Natural killer cell (primary cell): Measurements from ENCODE around the gene ZPBP. TPM values are rescaled to one million over a fixed set of nuclear protein-coding genes. Genes with fewer than 3 reads are reported as not detected.

ENCODE experiments used
- ATAC-seq, 3 donors: fragments of 150-1000 bp in 2 of 3; fragments of 200-7000 bp in 1 of 3; cut with Tn5 transposase; 1 replicate in 1 of 3; 2 replicates in 2 of 3; pipeline ENCODE4 v1.10.0; 2021; ENCODE audit warnings: mild to moderate bottlenecking in 2 of 3, moderate library complexity in 2 of 3
- DNase-seq, 2 donors: peaks; one replicate each; pipeline versions ENCODE4 v3.0.0 to v3.0.0-alpha.2; 2013 to 2021; ENCODE audit warnings: mixed read lengths in 1 of 2
- H3K27ac ChIP-seq: one replicate; pipeline ENCODE4 v1.5.1; 2013; ENCODE audit warnings: mild to moderate bottlenecking, low read length
- H3K27me3 ChIP-seq: one replicate; pipeline ENCODE4 v1.6.1; 2013; ENCODE audit warnings: low read length; ENCODE audit not compliant: control insufficient read depth, insufficient read depth
- H3K36me3 ChIP-seq: one replicate; pipeline ENCODE4 v1.6.1; 2013; ENCODE audit warnings: low read length; ENCODE audit not compliant: control insufficient read depth, insufficient read depth
- H3K4me1 ChIP-seq: one replicate; pipeline ENCODE4 v1.6.1; 2013; ENCODE audit warnings: low read length; ENCODE audit not compliant: control insufficient read depth, insufficient read depth
- H3K4me3 ChIP-seq: one replicate; pipeline ENCODE4 v1.5.1; 2013; ENCODE audit warnings: low read length
- H3K9me3 ChIP-seq: one replicate; pipeline ENCODE4 v1.6.1; 2013; ENCODE audit warnings: low read length; ENCODE audit not compliant: control insufficient read depth, insufficient read depth
- H3K27ac Mint-ChIP-seq, 2 donors: one replicate each; pipeline ENCODE4 v1.8.0; 2022; ENCODE audit warnings: mild to moderate bottlenecking in 2 of 2, mixed read lengths in 2 of 2, moderate library complexity in 1 of 2
- H3K27me3 Mint-ChIP-seq, 2 donors: one replicate each; pipeline ENCODE4 v1.8.0; 2022; ENCODE audit warnings: low read depth in 2 of 2, mixed read lengths in 2 of 2
- H3K36me3 Mint-ChIP-seq: one replicate; pipeline ENCODE4 v1.8.0; 2022; ENCODE audit warnings: mixed read lengths
- H3K4me1 Mint-ChIP-seq, 2 donors: one replicate each; pipeline ENCODE4 v1.8.0; 2022; ENCODE audit warnings: mixed read lengths in 2 of 2
- H3K4me3 Mint-ChIP-seq: one replicate; pipeline ENCODE4 v1.8.0; 2022; ENCODE audit warnings: mild to moderate bottlenecking, moderate library complexity, mixed read lengths
- H3K9me3 Mint-ChIP-seq, 2 donors: one replicate each; pipeline ENCODE4 v1.8.0; 2022; ENCODE audit warnings: mixed read lengths in 2 of 2
- WGBS: methylation state at CpG from one replicate; pipeline ENCODE4 v1.1.7; 2013; ENCODE audit warnings: missing lambda C conversion rate; ENCODE audit not compliant: insufficient coverage; 5-methylcytosine and 5-hydroxymethylcytosine counted together
- intact Hi-C: fragments of 100-400 bp; cut with micrococcal nuclease; formaldehyde crosslinking; loops from one replicate; pipeline ENCODE4 v1.14.2; 2022
- total RNA-seq, 4 donors: library from RNA; stranded (reverse); fragments of 120-200 nt in 1 of 4; gene quantifications; one replicate each; pipeline versions ENCODE4 v1.2.3 to v1.2.4, GENCODE V29; 2013 to 2022
- TF ChIP-seq, protein P1 (sequence below): fragments of 200-600 bp; IDR thresholded peaks from one replicate; pipeline ENCODE4 v1.8.0; 2022; ENCODE audit warnings: antibody characterized with exemption

Gene ZPBP
- total RNA-seq, 3 donors from 2014 or later (not counting 1 experiment from before 2014, with no cell fraction given): not detected

DNA sequence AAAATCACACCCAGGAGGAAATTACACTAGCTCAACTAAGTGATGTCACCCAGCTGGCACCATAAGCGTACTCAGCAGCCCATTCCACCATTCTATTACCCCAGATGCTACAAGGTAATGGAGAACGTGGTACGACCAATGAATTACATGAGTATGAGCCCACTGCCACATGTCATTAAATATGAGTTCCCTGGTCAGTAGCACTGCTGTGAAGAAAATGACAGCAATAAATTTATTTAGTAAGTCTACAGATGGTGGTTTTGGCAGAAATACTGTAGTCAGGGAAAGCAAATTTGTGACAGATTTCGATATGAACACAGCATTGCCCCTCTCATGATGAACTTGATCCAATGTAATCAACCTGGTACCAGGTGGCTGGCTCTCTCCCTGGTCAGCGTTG lies 165.4 kb downstream of the ZPBP start:
- WGBS: 82% methylated on average over 5 of the region's 5 CpGs
- H3K9me3 Mint-ChIP-seq: peaks cover 5 to 8% of the 10 kb centered on the region in 2 donors
- intact Hi-C loops: no loop called here

DNA sequence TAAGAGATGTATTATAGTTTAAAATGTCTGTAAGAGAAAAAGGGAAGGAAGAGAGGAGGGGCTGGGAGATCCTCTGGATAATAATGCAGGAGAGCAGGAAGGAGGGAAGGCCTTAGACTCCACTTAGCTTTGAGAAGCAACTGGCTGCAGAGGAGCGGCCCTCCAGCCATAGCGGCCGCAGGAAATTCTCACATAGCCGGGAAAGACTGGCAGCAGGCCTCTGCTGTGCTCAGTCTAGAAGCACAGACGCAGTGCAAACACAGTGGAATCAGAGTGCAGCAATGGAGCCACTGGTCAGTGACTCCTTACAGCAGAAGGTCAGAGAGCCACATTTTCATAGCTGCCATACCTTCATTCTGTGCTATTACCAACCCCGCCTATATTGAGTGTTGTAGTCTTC lies 166.3 kb downstream of the ZPBP start:
- H3K4me1 Mint-ChIP-seq: no peaks in the 10 kb centered on the region
- TF ChIP-seq, protein P1, sequence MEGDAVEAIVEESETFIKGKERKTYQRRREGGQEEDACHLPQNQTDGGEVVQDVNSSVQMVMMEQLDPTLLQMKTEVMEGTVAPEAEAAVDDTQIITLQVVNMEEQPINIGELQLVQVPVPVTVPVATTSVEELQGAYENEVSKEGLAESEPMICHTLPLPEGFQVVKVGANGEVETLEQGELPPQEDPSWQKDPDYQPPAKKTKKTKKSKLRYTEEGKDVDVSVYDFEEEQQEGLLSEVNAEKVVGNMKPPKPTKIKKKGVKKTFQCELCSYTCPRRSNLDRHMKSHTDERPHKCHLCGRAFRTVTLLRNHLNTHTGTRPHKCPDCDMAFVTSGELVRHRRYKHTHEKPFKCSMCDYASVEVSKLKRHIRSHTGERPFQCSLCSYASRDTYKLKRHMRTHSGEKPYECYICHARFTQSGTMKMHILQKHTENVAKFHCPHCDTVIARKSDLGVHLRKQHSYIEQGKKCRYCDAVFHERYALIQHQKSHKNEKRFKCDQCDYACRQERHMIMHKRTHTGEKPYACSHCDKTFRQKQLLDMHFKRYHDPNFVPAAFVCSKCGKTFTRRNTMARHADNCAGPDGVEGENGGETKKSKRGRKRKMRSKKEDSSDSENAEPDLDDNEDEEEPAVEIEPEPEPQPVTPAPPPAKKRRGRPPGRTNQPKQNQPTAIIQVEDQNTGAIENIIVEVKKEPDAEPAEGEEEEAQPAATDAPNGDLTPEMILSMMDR: no peak
- 83% methylated on average over 6 of the region's 6 CpGs for WGBS
- intact Hi-C loops: no loop called here
- H3K36me3 ChIP-seq: no peaks in the 10 kb centered on the region
- H3K9me3 Mint-ChIP-seq: peaks cover 5 to 8% of the 10 kb centered on the region in 2 donors
- H3K27me3 Mint-ChIP-seq: no peaks in the 10 kb centered on the region
- peaks cover 8% of the 10 kb centered on the region for H3K36me3 Mint-ChIP-seq
- peaks cover 5% of the 10 kb centered on the region for H3K9me3 ChIP-seq
- DNase-seq (no peak), ATAC-seq (no peak)
- H3K27ac ChIP-seq: no peak overlapping the region
- no peak overlapping the region for H3K4me3 ChIP-seq
- H3K27me3 ChIP-seq: no peaks in the 10 kb centered on the region
- no peak overlapping the region for H3K27ac Mint-ChIP-seq
- H3K4me1 ChIP-seq: no peaks in the 10 kb centered on the region
- no peak overlapping the region for H3K4me3 Mint-ChIP-seq

More for the DNA sequence above, 165.4 kb downstream of the ZPBP start:
- Mint-ChIP-seq H3K27ac (no peak overlapping the region), H3K4me3 (no peak overlapping the region), H3K27me3 (no peaks in the 10 kb centered on the region), H3K36me3 (peaks cover 8% of the 10 kb centered on the region), H3K4me1 (no peaks in the 10 kb centered on the region)
- peaks cover 5% of the 10 kb centered on the region for H3K9me3 ChIP-seq
- no peak overlapping the region for H3K27ac ChIP-seq
- ATAC-seq: no peak
- H3K36me3 ChIP-seq: no peaks in the 10 kb centered on the region
- DNase-seq: no peak
- no peaks in the 10 kb centered on the region for H3K27me3 ChIP-seq
- TF ChIP-seq, protein P1: no peak
- H3K4me1 ChIP-seq: no peaks in the 10 kb centered on the region
- H3K4me3 ChIP-seq: no peak overlapping the region

DNA sequence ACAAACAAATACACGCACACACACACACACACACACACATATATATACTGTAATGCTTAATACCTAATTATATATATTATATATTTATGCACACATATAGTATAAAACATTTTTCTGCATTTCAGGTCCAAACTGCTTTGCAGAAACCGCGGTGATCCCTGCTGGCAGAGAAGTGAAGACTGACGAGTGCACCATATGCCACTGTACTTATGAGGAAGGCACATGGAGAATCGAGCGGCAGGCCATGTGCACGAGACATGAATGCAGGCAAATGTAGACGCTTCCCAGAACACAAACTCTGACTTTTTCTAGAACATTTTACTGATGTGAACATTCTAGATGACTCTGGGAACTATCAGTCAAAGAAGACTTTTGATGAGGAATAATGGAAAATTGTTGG lies 181.1 kb downstream of the ZPBP start:
- H3K4me3 Mint-ChIP-seq: no peak overlapping the region
- WGBS: 92% methylated on average over 7 of the region's 8 CpGs
- no peak overlapping the region for H3K27ac Mint-ChIP-seq
- Histone ChIP-seq H3K9me3 (no peaks in the 10 kb centered on the region), H3K27ac (no peak overlapping the region), H3K27me3 (no peaks in the 10 kb centered on the region), H3K36me3 (no peaks in the 10 kb centered on the region), H3K4me1 (no peaks in the 10 kb centered on the region), H3K4me3 (no peak overlapping the region)
- H3K4me1 Mint-ChIP-seq: no peaks in the 10 kb centered on the region
- ATAC-seq: no peak
- H3K27me3 Mint-ChIP-seq: no peaks in the 10 kb centered on the region
- H3K36me3 Mint-ChIP-seq: no peaks in the 10 kb centered on the region
- no peak for DNase-seq
- intact Hi-C loops: no loop called here
- TF ChIP-seq, protein P1: no peak
- peaks cover 0 to 4% of the 10 kb centered on the region in 2 donors for H3K9me3 Mint-ChIP-seq

DNA sequence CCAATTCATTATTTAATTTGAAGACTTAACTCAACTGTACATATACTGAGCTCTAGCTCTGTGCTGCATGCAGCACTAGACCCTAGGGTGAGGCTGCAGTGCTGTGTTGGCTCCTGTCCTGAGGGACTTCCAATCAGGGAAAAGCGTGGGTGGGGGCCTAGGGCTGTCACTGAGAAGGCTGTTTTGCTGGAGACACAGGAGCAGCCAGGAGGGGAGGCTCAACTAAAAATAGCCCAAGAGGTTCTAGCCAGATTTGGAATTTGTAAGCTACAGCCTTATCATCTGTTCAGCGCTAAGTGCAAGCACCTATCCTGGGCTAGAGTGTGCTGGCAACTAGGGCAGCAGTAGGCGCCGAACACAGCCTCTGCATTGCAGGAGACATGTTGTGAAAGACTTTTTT lies 198.5 kb downstream of the ZPBP start:
- ATAC-seq (no peak), DNase-seq (no peak)
- no peaks in the 10 kb centered on the region for H3K4me1 Mint-ChIP-seq
- Histone ChIP-seq H3K4me1 (no peaks in the 10 kb centered on the region), H3K36me3 (no peaks in the 10 kb centered on the region), H3K27ac (no peak overlapping the region), H3K4me3 (no peak overlapping the region), H3K9me3 (no peaks in the 10 kb centered on the region), H3K27me3 (no peaks in the 10 kb centered on the region)
- H3K27me3 Mint-ChIP-seq: no peaks in the 10 kb centered on the region
- 91% methylated on average over 4 of the region's 4 CpGs for WGBS
- no peak overlapping the region for H3K27ac Mint-ChIP-seq
- intact Hi-C loops: no loop called here
- no peak overlapping the region for H3K4me3 Mint-ChIP-seq
- TF ChIP-seq, protein P1: no peak
- H3K9me3 Mint-ChIP-seq: peaks cover 0 to 2% of the 10 kb centered on the region in 2 donors
- no peaks in the 10 kb centered on the region for H3K36me3 Mint-ChIP-seq
